SK-N-SH (cell line): Measurements from ENCODE around the gene ATP6V0C. TPM values are rescaled to one million over a fixed set of nuclear protein-coding genes. Genes with fewer than 3 reads are reported as not detected.

Experiments used
- CTCF ChIA-PET: fragments of 300-600, 350-600 bp; formaldehyde crosslinking; extraction: SDS; loops from one replicate; lab custom pipeline; 2021; lab: Yijun Ruan, JAX
- POLR2A ChIA-PET: fragments of 350-600 bp; sonication (Branson Sonifier 250); formaldehyde crosslinking; extraction: SDS; loops from one replicate; lab custom pipeline; 2020; ENCODE audit warnings: antibody characterized with exemption, inconsistent platforms; lab: Yijun Ruan, JAX
- DNase-seq: peaks from one replicate; pipeline ENCODE4 v3.0.0; 2012
- H2AFZ ChIP-seq: fragments of 200-600 bp; sonication (generic); 2 replicates; pipeline ENCODE4 v1.8.1; 2016; ENCODE audit warnings: antibody characterized with exemption, mild to moderate bottlenecking, low read depth
- H3F3A ChIP-seq: fragments of 200-600 bp; sonication (generic); replicated peaks from 2 replicates; pipeline ENCODE3; 2016; ENCODE audit warnings: antibody characterized with exemption, mild to moderate bottlenecking; ENCODE audit not compliant: insufficient read depth
- H3K27ac ChIP-seq, 2 experiments: fragments of 200-500 bp in 1 of 2; fragments of 200-600 bp in 1 of 2; sonication (Bioruptor generic) in 1 of 2; sonication (generic), shearing (Covaris generic) in 1 of 2; 2 replicates each; pipeline versions ENCODE4 v1.5.1 to v1.6.1; 2014 to 2016; ENCODE audit warnings: low read depth in 2 of 2, inconsistent platforms in 1 of 2, low read length in 1 of 2, mild to moderate bottlenecking in 1 of 2, mixed read lengths in 1 of 2
- H3K27me3 ChIP-seq: fragments of 200-600 bp; sonication (generic), shearing (Covaris generic); 2 replicates; pipeline ENCODE4 v1.6.1; 2016; ENCODE audit warnings: mixed run types; ENCODE audit not compliant: insufficient read depth
- H3K36me3 ChIP-seq, 2 experiments: fragments of 200-500 bp in 1 of 2; fragments of 200-600 bp in 1 of 2; sonication (Bioruptor generic) in 1 of 2; sonication (generic) in 1 of 2; replicated peaks in 1 of 2; 2 replicates each; pipeline versions ENCODE3 to v1.5.1; 2014 to 2016; ENCODE audit warnings: low read length in 1 of 2, mild to moderate bottlenecking in 1 of 2; ENCODE audit not compliant: insufficient read depth in 2 of 2, control insufficient read depth in 1 of 2
- H3K4me1 ChIP-seq, 2 experiments: fragments of 200-500 bp in 1 of 2; fragments of 200-600 bp in 1 of 2; sonication (Bioruptor generic) in 1 of 2; sonication (generic), shearing (Covaris generic) in 1 of 2; 2 replicates each; pipeline versions ENCODE4 v1.5.1 to v1.6.1; 2014 to 2016; ENCODE audit warnings: low read depth in 1 of 2, low read length in 1 of 2, mixed run types in 1 of 2; ENCODE audit not compliant: insufficient read depth in 2 of 2, control insufficient read depth in 1 of 2
- H3K4me2 ChIP-seq: fragments of 200-600 bp; sonication (generic), shearing (Covaris generic); 2 replicates; pipeline ENCODE4 v1.6.1; 2017; ENCODE audit warnings: mixed run types
- H3K4me3 ChIP-seq, 2 experiments: fragments of 200-500 bp in 1 of 2; fragments of 200-600 bp in 1 of 2; sonication (Bioruptor generic) in 1 of 2; sonication (generic), shearing (Covaris generic) in 1 of 2; 2 replicates each; pipeline versions ENCODE4 v1.5.1 to v1.8.1; 2014 to 2016; ENCODE audit warnings: low read depth in 2 of 2, inconsistent platforms in 1 of 2, low read length in 1 of 2, mild to moderate bottlenecking in 1 of 2, mixed read lengths in 1 of 2, moderate library complexity in 1 of 2
- H3K79me2 ChIP-seq: fragments of 200-600 bp; sonication (generic); 2 replicates; pipeline ENCODE4 v1.8.1; 2017; ENCODE audit warnings: mild to moderate bottlenecking; ENCODE audit not compliant: insufficient read depth
- H3K9ac ChIP-seq: fragments of 200-600 bp; sonication (generic); 2 replicates; pipeline ENCODE4 v1.6.1; 2017; ENCODE audit warnings: mixed run types
- H3K9me2 ChIP-seq: fragments of 200-600 bp; sonication (generic); 2 replicates; pipeline ENCODE4 v1.6.1; 2017; ENCODE audit warnings: mixed run types
- H3K9me3 ChIP-seq: fragments of 200-600 bp; sonication (generic); 2 replicates; pipeline ENCODE4 v1.6.1; 2017; ENCODE audit warnings: mixed run types, mild to moderate bottlenecking, moderate library complexity
- H4K20me1 ChIP-seq: fragments of 200-600 bp; sonication (generic); 2 replicates; pipeline ENCODE4 v1.6.1; 2017; ENCODE audit warnings: mild to moderate bottlenecking, mixed run types; ENCODE audit not compliant: insufficient read depth
- CHD2 ChIP-seq: fragments of 150-350 bp; IDR thresholded peaks from 2 replicates; pipeline ENCODE4 v1.6.1; 2018; ENCODE audit warnings: low read length; ENCODE audit not compliant: partially characterized antibody
- EP300 ChIP-seq, 2 experiments: IDR thresholded peaks; 2 replicates each; pipeline versions ENCODE4 v1.4.0 to v1.6.1; 2012; ENCODE audit warnings: borderline replicate concordance in 1 of 2, low read depth in 1 of 2, low read length in 1 of 2
- FOSL2 ChIP-seq: IDR thresholded peaks from 2 replicates; pipeline ENCODE4 v1.4.0; 2012; ENCODE audit warnings: low read depth, mild to moderate bottlenecking, moderate library complexity, borderline replicate concordance
- FOXJ3 ChIP-seq: sonication (generic); formaldehyde crosslinking; IDR thresholded peaks from 2 replicates; pipeline ENCODE4 v1.5.1; 2020; ENCODE audit warnings: mild to moderate bottlenecking, missing genetic modification reagents
- GABPA ChIP-seq: IDR thresholded peaks from 2 replicates; pipeline ENCODE4 v1.4.0; 2012; ENCODE audit warnings: low read depth, mild to moderate bottlenecking
- GATA2 ChIP-seq: sonication (generic); formaldehyde crosslinking; IDR thresholded peaks from 2 replicates; pipeline ENCODE4 v1.5.0; 2020; ENCODE audit warnings: mild to moderate bottlenecking, missing genetic modification reagents
- JUND ChIP-seq: IDR thresholded peaks from 2 replicates; pipeline ENCODE4 v1.4.0; 2012
- MEF2A ChIP-seq: IDR thresholded peaks from 2 replicates; pipeline ENCODE4 v1.4.0; 2012; ENCODE audit warnings: low read depth, borderline replicate concordance
- MXI1 ChIP-seq: IDR thresholded peaks from 2 replicates; pipeline ENCODE4 v1.6.1; 2012; ENCODE audit warnings: mild to moderate bottlenecking, low read depth, low read length, improper control_type of control experiment
- NRF1 ChIP-seq: IDR thresholded peaks from 2 replicates; pipeline ENCODE4 v1.6.1; 2012; ENCODE audit warnings: low read depth, mild to moderate bottlenecking, low read length
- POLR2AphosphoS5 ChIP-seq: IDR thresholded peaks from 2 replicates; pipeline ENCODE4 v1.6.1; 2012; ENCODE audit warnings: low read depth, low read length
- RCOR1 ChIP-seq: fragments of 150-350 bp; IDR thresholded peaks from 2 replicates; pipeline ENCODE4 v1.6.1; 2017; ENCODE audit warnings: antibody characterized with exemption, low read length
- RXRA ChIP-seq: IDR thresholded peaks from 2 replicates; pipeline ENCODE4 v1.4.0; 2012; ENCODE audit warnings: low read depth, mild to moderate bottlenecking, borderline replicate concordance
- TAF1 ChIP-seq: IDR thresholded peaks from 2 replicates; pipeline ENCODE4 v1.6.1; 2012; ENCODE audit warnings: low read depth, mild to moderate bottlenecking, low read length, moderate library complexity, borderline replicate concordance
- TEAD4 ChIP-seq: IDR thresholded peaks from 2 replicates; pipeline ENCODE4 v1.4.0; 2012; ENCODE audit warnings: mild to moderate bottlenecking, borderline replicate concordance; ENCODE audit not compliant: insufficient read depth
- YY1 ChIP-seq: IDR thresholded peaks from 2 replicates; pipeline ENCODE4 v1.4.0; 2012; ENCODE audit warnings: low read depth, mild to moderate bottlenecking
- WGBS: methylation state at CpG from one replicate; pipeline ENCODE4 v1.1.6; 2017; ENCODE audit warnings: low lambda C conversion rate; 5-methylcytosine and 5-hydroxymethylcytosine counted together
- polyA plus RNA-seq, 3 experiments: library from polyadenylated mRNA; depleted of rRNA; stranded (reverse); fragments of >200 nt; gene quantifications; 2 replicates each; pipeline ENCODE4 v1.2.3, GENCODE V29; 2012
- TF ChIP-seq, protein P1 (sequence below): IDR thresholded peaks from 2 replicates; pipeline ENCODE4 v1.4.0; 2012; ENCODE audit warnings: low read depth, borderline replicate concordance
- TF ChIP-seq, protein P2 (sequence below): IDR thresholded peaks from 2 replicates; pipeline ENCODE4 v1.6.1; 2012; ENCODE audit warnings: mild to moderate bottlenecking, low read depth, low read length, moderate library complexity
- TF ChIP-seq, protein P3 (sequence below): IDR thresholded peaks from 2 replicates; pipeline ENCODE4 v1.4.0; 2012; ENCODE audit warnings: low read depth, borderline replicate concordance

Gene ATP6V0C
- polyA plus RNA-seq, 1 of the 3 experiments (the other 2 are of a cell fraction): 80.1 TPM

- no peaks in the 10 kb centered on the region for H4K20me1 ChIP-seq
- H3K9me3 ChIP-seq: no peaks in the 10 kb centered on the region
- H3K9me2 ChIP-seq: no peaks in the 10 kb centered on the region
- H3K4me3 ChIP-seq: no peak overlapping the region
- H3K9ac ChIP-seq: no peak overlapping the region
- peaks cover 0 to 16% of the 10 kb centered on the region in 2 experiments for H3K36me3 ChIP-seq
- 93% methylated on average over 5 of the region's 5 CpGs for WGBS
- POLR2A ChIA-PET: no interaction called here
- H3K4me2 ChIP-seq: no peak overlapping the region
- CTCF ChIA-PET: interaction anchor here (1.4 kb wide), 1 partner anchor 21 kb away, joined by 3 read pairs; no protein-coding TSS in a partner anchor
- no peaks in the 10 kb centered on the region for H3K27me3 ChIP-seq
- peaks cover 0 to 17% of the 10 kb centered on the region in 2 experiments; a peak in 1 of 4 replicates for H3K4me1 ChIP-seq
- no peak for DNase-seq
- H3K79me2 ChIP-seq: no peaks in the 10 kb centered on the region
- H3K27ac ChIP-seq: no peak overlapping the region
- H3F3A ChIP-seq: no peaks in the 10 kb centered on the region
- no peak for TF ChIP-seq YY1
- no peak for TF ChIP-seq RCOR1
- no peak for TF ChIP-seq MEF2A
- TF ChIP-seq FOXJ3 (CRISPR knock-in tag): no peak
- TF ChIP-seq POLR2AphosphoS5: no peak
- no peak for TF ChIP-seq GATA2 (CRISPR knock-in tag)
- no peak for TF ChIP-seq TAF1
- TF ChIP-seq GABPA: no peak
- TF ChIP-seq JUND: no peak
- TF ChIP-seq EP300 (IDR thresholded peaks at IDR 0.05; ENCODE audit: borderline replicate concordance in 1 of 2, low read depth in 1 of 2, low read length in 1 of 2): no peak
- TF ChIP-seq MXI1: no peak
- H2AFZ ChIP-seq: no peak overlapping the region
These were observed 19.1 kb upstream of the ATP6V0C start for GRCh38 chr16:2494616-2495015.

GRCh38 chr16:2495041-2495440 lies 18.7 kb upstream of the ATP6V0C start:
- H3K27me3 ChIP-seq: no peaks in the 10 kb centered on the region
- H3K4me2 ChIP-seq: no peak overlapping the region
- DNase-seq: no peak
- H3K36me3 ChIP-seq: peaks cover 0 to 16% of the 10 kb centered on the region in 2 experiments
- POLR2A ChIA-PET: no interaction called here
- no peaks in the 10 kb centered on the region for H3F3A ChIP-seq
- no peaks in the 10 kb centered on the region for H4K20me1 ChIP-seq
- no peaks in the 10 kb centered on the region for H3K9me3 ChIP-seq
- no peaks in the 10 kb centered on the region for H3K79me2 ChIP-seq
- H2AFZ ChIP-seq: no peak overlapping the region
- H3K9ac ChIP-seq: no peak overlapping the region
- no peak overlapping the region for H3K4me3 ChIP-seq
- H3K27ac ChIP-seq: no peak overlapping the region
- no peak for TF ChIP-seq MXI1
- TF ChIP-seq, protein P1, sequence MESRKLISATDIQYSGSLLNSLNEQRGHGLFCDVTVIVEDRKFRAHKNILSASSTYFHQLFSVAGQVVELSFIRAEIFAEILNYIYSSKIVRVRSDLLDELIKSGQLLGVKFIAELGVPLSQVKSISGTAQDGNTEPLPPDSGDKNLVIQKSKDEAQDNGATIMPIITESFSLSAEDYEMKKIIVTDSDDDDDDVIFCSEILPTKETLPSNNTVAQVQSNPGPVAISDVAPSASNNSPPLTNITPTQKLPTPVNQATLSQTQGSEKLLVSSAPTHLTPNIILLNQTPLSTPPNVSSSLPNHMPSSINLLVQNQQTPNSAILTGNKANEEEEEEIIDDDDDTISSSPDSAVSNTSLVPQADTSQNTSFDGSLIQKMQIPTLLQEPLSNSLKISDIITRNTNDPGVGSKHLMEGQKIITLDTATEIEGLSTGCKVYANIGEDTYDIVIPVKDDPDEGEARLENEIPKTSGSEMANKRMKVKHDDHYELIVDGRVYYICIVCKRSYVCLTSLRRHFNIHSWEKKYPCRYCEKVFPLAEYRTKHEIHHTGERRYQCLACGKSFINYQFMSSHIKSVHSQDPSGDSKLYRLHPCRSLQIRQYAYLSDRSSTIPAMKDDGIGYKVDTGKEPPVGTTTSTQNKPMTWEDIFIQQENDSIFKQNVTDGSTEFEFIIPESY: no peak
- no peak for TF ChIP-seq RCOR1
- no peak for TF ChIP-seq JUND
- no peak for TF ChIP-seq FOSL2
- TF ChIP-seq TEAD4: no peak
- no peak for TF ChIP-seq RXRA
- no peak for TF ChIP-seq POLR2AphosphoS5
- TF ChIP-seq, protein P2, sequence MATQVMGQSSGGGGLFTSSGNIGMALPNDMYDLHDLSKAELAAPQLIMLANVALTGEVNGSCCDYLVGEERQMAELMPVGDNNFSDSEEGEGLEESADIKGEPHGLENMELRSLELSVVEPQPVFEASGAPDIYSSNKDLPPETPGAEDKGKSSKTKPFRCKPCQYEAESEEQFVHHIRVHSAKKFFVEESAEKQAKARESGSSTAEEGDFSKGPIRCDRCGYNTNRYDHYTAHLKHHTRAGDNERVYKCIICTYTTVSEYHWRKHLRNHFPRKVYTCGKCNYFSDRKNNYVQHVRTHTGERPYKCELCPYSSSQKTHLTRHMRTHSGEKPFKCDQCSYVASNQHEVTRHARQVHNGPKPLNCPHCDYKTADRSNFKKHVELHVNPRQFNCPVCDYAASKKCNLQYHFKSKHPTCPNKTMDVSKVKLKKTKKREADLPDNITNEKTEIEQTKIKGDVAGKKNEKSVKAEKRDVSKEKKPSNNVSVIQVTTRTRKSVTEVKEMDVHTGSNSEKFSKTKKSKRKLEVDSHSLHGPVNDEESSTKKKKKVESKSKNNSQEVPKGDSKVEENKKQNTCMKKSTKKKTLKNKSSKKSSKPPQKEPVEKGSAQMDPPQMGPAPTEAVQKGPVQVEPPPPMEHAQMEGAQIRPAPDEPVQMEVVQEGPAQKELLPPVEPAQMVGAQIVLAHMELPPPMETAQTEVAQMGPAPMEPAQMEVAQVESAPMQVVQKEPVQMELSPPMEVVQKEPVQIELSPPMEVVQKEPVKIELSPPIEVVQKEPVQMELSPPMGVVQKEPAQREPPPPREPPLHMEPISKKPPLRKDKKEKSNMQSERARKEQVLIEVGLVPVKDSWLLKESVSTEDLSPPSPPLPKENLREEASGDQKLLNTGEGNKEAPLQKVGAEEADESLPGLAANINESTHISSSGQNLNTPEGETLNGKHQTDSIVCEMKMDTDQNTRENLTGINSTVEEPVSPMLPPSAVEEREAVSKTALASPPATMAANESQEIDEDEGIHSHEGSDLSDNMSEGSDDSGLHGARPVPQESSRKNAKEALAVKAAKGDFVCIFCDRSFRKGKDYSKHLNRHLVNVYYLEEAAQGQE: no peak
- no peak for TF ChIP-seq EP300 (IDR thresholded peaks at IDR 0.05; ENCODE audit: borderline replicate concordance in 1 of 2, low read depth in 1 of 2, low read length in 1 of 2)
- TF ChIP-seq, protein P3, sequence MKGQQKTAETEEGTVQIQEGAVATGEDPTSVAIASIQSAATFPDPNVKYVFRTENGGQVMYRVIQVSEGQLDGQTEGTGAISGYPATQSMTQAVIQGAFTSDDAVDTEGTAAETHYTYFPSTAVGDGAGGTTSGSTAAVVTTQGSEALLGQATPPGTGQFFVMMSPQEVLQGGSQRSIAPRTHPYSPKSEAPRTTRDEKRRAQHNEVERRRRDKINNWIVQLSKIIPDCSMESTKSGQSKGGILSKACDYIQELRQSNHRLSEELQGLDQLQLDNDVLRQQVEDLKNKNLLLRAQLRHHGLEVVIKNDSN: no peak
- no peak for TF ChIP-seq GATA2 (CRISPR knock-in tag)
- no peak for TF ChIP-seq FOXJ3 (CRISPR knock-in tag)
- no peak for TF ChIP-seq CHD2
- TF ChIP-seq NRF1: no peak
- CTCF ChIA-PET: interaction anchor here (1.4 kb wide), 1 partner anchor 22 kb away, joined by 3 read pairs; no protein-coding TSS in a partner anchor
- no peaks in the 10 kb centered on the region for H3K9me2 ChIP-seq
- peaks cover 0 to 17% of the 10 kb centered on the region in 2 experiments; a peak in 1 of 4 replicates for H3K4me1 ChIP-seq
- WGBS: 98% methylated on average over 5 of the region's 5 CpGs
